Dermis microvascular lymphatic vessel endothelial cell (primary cell): Measurements from ENCODE around the gene NHLRC4. TPM values are rescaled to one million over a fixed set of nuclear protein-coding genes. Genes with fewer than 3 reads are reported as not detected.
"Not testable (repeated sequence)": the region's sequence is repeated elsewhere in the genome, so short reads cannot be mapped to it uniquely, and the experiment has no call there.

Experiments used
- DNase-seq, 2 donors: peaks; one replicate each; pipeline versions ENCODE4 v3.0.0 to v3.0.0-alpha.2; 2010; ENCODE audit warnings: low read depth in 2 of 2
- total RNA-seq: library from RNA; depleted of rRNA; stranded (reverse); fragments of >200 nt; gene quantifications from 2 replicates; pipeline ENCODE4 v1.2.1, GENCODE V29; 2014

The NHLRC4 gene
- total RNA-seq, 1 donor from 2014 or later: 1.3 TPM

DNA sequence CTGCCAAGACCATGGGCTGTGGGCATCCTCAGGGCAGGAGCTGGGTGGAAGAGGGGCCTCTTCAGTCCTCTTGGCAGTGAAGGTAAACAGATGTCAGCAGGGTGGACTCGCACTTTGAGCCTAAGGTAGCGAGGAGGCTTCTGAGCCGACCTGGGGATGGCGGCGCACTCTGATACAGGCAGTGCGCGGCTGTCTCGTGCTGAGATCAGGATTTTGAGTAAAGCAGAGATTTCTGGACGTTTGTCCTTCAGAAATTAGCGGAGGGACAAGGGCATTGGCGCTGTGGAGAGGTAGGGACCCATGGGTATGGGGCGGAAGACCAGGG, 29.9 kb downstream of the NHLRC4 start:
- DNase-seq: no peak

GRCh38 chr16:597655-598054, 30.9 kb downstream of the NHLRC4 start:
- DNase-seq: not testable (repeated sequence)

DNA sequence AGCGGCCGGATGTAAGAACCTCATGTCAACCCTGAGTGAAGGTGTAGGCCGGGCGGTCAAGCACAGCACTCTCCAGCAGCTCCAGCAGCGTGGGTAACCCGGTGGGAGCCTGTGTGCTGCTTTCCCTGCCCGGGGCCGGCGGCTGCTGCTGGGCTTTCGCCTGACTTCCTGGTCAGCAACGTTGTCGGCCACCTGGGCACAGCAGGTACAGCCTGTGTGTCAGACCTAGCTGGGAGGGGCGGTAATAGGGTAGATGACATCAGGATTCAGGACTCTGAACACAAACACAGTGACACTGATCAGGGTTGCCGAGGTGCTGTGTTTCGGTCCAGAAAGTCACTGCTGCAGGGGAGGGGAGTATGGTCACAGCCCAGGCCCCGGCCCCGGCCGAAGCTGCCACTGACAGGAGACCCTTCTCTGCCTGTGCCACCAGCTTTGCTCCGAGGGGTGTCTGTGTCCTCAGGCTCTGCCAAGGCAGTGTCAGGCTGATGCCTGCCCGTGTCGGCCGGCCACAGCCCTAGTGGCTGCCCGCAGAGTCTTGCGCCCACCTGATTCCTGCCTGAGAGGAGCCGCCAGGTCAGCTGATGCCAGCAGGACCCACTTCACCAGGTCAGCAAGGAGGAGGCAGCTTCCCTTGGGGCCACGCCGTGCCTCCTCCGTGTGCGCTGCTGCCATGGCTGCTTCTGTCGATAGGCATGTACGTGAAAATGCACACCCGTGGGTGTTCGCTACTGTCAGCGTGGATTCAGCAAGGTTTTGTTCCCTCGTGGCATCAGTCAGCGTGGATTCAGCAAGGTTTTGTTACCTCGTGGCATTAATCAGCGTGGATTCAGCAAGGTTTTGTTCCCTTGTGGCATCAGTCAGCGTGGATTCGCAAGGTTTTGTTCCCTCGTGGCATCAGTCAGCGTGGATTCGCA, 32.3 kb downstream of the NHLRC4 start:
- DNase-seq: no peak

DNA sequence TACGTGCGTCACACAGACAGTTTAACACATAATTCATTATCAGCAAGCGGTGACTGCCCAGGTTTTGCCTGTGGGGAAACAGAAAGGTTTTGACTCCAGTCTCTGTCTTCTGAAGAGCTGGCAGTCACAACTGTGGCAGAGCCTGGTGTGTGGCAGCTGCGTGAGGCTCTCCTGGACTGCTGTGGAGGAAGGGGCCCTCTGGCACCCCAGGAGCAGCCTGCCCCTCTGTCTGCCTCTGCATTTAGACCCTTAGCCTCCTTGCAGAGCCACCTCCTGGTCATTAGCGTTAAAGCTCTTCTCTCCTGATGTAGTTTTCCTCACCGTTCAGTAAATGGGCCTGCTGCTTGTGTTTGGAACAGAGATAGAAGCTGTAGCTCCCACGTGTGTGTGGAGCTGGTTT, 34.0 kb downstream of the NHLRC4 start:
- peak in 1 of 2 donors; percentile 33 for DNase-seq

DNA sequence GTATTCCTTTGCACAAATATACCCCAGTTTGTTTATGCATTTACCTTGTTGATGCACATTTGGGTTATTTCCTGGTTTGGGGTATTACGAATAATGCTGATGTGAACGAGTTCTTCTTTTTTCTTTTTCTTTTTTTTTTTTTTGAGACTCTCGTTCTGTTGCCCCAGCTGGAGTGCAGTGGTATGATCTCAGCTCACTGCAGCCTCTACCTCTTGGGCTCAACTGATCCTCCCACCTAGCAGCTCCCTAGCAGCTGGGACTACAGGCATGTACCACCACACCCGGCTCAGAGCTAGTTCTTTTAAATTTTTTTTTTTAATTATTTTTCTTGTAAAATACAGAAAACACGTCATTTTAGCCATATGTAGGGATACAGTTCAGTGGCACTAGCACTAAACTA, 37.1 kb downstream of the NHLRC4 start:
- no peak for DNase-seq

GRCh38 chr16:606656-607307, 40.0 kb downstream of the NHLRC4 start:
- no peak for DNase-seq

- DNase-seq: no peak
Observed at GRCh38 chr16:608019-608418, 41.2 kb downstream of the NHLRC4 start.

DNA sequence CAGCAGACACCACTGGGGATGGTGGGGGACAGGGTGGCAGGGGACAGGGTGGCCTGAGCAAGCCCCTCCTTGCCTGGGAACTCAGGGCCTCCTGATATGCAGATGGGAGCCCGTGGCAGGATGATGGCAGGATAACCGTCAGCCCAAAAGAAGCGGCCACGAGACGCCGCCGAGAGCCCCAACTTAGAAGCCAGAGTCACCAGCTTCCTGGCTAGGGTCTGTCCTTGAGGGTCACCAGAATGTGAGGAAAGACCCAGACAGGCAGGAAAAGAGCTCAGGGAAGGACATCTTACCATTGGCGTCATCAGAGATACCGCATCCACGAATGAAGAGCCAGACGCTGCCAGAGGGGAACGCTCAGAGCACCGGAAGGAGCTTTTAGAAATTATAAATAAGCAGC, 42.5 kb downstream of the NHLRC4 start:
- DNase-seq: no peak

- no peak for DNase-seq
Observed at GRCh38 chr16:609984-610383, 43.2 kb downstream of the NHLRC4 start.

DNA sequence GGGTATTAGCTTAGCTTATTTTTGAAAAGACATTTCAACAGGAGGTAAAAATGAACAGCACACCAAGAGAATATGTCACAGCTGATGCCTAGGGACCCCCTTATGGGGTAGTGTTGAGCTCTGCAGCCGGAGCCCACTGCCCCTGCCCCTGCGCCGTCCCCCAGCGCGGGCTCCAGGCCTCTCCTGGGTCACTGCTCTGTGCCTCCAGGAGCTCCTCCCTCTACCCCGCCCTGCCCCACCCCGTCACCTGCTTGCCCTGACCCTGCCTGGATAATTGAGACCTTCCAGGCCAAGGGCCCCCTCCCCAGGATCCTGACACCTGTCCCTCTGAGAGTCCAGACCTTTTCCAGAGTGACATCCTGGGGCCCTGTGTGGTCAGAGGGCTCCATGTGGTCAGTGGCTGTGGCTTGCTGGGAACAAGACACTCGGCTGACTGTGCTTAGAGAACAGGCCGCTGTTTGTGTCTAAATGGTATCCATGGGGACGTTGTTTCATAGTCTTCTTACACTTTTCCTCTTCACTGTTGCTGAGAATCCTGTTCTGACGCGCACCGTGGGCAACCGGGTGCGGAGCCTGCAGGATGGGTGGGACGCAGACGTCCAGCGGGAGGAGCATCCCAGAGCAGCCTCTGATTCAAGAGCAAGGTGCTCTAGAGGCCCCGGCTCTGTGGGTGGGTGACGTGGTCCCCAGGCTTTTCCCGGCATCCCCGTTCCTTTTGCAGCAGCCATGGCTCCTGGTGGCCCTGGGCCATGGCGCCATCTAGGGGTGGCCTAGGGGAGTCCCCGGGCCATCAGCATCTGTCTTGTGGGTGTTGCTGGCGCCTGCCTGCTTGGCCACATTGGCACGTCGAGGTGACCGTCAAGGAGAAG, 43.9 kb downstream of the NHLRC4 start:
- peak in 1 of 2 donors; percentile 43 for DNase-seq

DNA sequence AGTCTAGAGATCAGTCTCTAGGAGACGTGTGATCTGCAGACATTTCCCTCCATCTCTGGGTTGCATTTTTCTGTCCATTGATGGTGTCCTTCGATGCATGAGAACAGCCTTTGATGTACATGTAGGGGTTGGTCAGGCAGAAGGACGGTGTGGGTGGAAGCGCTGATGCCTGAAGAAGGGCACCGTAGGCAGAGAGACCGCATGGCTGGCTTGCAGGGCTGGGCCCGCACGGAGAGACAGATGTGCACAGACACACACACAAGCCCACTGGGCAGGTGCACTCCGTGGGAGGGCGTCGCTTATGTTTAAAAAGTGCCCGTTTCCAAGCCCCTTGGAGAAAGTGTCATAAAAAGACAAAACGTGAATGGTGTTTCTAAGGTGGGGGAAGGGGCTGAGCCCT, 48.3 kb downstream of the NHLRC4 start:
- DNase-seq: no peak

DNA sequence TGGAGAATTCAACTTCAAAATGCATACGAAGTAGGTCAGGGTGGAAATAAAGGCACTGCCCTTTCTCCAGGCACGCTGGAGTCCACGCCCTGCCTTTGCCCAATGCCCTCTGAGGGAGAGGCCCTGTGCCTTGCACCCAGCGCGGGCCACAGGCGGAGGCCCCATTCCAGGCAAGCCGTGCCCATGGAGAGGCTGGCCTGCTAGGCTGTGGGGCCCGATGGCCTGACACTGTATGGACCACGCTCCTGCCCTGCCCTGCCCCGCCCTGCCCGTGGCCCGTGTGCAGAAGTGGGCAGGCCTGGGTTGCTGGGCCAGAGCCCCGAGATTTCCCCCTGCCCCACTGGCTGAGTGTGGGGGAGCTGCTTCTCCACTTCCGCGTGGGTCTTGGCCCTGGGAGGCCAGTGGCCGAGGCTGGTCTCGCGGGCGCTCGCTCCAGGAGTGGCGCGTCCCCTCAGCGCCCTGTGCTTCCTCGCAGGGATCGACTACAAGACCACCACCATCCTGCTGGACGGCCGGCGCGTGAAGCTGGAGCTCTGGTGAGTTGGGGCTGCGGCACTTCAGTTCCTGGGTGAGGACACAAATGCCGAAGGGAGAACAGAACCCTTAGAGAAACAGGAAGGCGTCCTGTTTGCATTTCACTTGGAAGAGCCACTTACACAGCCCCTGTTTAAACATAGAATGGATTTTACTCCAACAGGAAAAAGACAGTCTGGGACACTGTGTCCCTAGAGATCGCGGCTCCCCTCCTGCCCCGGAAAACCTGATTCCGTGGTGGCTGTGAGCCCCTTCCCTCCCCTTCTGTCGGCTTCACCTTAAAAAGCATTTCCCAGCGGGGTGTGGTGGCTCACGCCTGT, 50.2 kb downstream of the NHLRC4 start:
- no peak for DNase-seq

DNA sequence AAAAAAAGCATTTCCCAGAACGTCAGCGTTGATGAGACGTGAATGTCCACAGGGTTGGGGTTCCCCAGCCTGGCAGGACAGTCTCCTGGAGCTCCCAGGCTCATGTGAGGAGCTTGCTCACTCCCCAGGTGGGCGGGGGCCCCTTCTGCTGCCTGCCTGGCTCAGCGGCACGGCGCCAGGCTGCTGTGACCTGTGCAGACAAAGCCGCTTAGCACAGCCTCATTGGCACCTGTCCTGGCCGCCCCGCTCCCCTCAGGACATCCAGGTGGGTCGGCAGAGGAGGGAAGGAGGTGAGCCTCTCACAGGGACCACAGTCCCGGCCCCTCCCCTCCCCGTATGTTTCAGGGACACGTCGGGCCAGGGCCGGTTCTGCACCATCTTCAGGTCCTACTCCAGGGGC, 51.0 kb downstream of the NHLRC4 start:
- DNase-seq: no peak

Other genes with a start within 250 kb of the NHLRC4 start
- gene AXIN1, start 214.3 kb upstream of the NHLRC4 start, total RNA-seq: 13.6 and 19.7 TPM in 2 replicates
- gene MRPL28, start 196.5 kb upstream of the NHLRC4 start, total RNA-seq: 60.3 and 77.0 TPM in 2 replicates
- gene PGAP6, start 185.0 kb upstream of the NHLRC4 start, total RNA-seq: 66.6 and 120 TPM in 2 replicates
- 45.4 and 50.3 TPM in 2 replicates for gene NME4, start 169.8 kb upstream of the NHLRC4 start, total RNA-seq
- gene DECR2, start 165.1 kb upstream of the NHLRC4 start, total RNA-seq: 11.4 and 19.2 TPM in 2 replicates
- gene RAB11FIP3, start 141.4 kb upstream of the NHLRC4 start, total RNA-seq: 19.0 and 48.9 TPM in 2 replicates
- 18.9 and 31.5 TPM in 2 replicates for gene CAPN15, start 39.3 kb upstream of the NHLRC4 start, total RNA-seq
- gene PRR35, start 6.6 kb upstream of the NHLRC4 start, total RNA-seq: not detected in 2 replicates
- 12.3 and 28.8 TPM in 2 replicates for gene PIGQ, start 3.0 kb downstream of the NHLRC4 start, total RNA-seq
- gene RAB40C, start 23.1 kb downstream of the NHLRC4 start, total RNA-seq: 9.2 and 12.9 TPM in 2 replicates
- gene WFIKKN1, start 64.0 kb downstream of the NHLRC4 start, total RNA-seq: under 0.01 and 0.13 TPM in 2 replicates
- gene METTL26, start 69.3 kb downstream of the NHLRC4 start, total RNA-seq: 59.4 and 76.7 TPM in 2 replicates
- 9.8 and 10.1 TPM in 2 replicates for gene MCRIP2, start 74.8 kb downstream of the NHLRC4 start, total RNA-seq
- 6.8 and 11.4 TPM in 2 replicates for gene WDR90, start 82.4 kb downstream of the NHLRC4 start, total RNA-seq
- 23.5 and 33.8 TPM in 2 replicates for gene RHOT2, start 101.1 kb downstream of the NHLRC4 start, total RNA-seq
- gene RHBDL1, start 108.7 kb downstream of the NHLRC4 start, total RNA-seq: 0.13 and 0.25 TPM in 2 replicates
- gene STUB1, start 113.4 kb downstream of the NHLRC4 start, total RNA-seq: 78.6 and 85.8 TPM in 2 replicates
- 16.6 and 35.4 TPM in 2 replicates for gene JMJD8, start 117.3 kb downstream of the NHLRC4 start, total RNA-seq
- gene WDR24, start 123.4 kb downstream of the NHLRC4 start, total RNA-seq: 1.9 and 3.9 TPM in 2 replicates
- gene FBXL16, start 138.8 kb downstream of the NHLRC4 start, total RNA-seq: under 0.01 TPM in 2 replicates
- 41.2 and 45.5 TPM in 2 replicates for gene METRN, start 148.1 kb downstream of the NHLRC4 start, total RNA-seq
- gene ANTKMT, start 154.1 kb downstream of the NHLRC4 start, total RNA-seq: 16.7 and 20.2 TPM in 2 replicates
- 0.26 and 0.76 TPM in 2 replicates for gene CCDC78, start 159.4 kb downstream of the NHLRC4 start, total RNA-seq
- gene HAGHL, start 160.1 kb downstream of the NHLRC4 start, total RNA-seq: 5.4 and 7.7 TPM in 2 replicates
- 23.2 and 34.6 TPM in 2 replicates for gene CIAO3, start 174.0 kb downstream of the NHLRC4 start, total RNA-seq
- gene MSLN, start 193.7 kb downstream of the NHLRC4 start, total RNA-seq: 0.25 and 0.39 TPM in 2 replicates
- gene RPUSD1, start 221.4 kb downstream of the NHLRC4 start, total RNA-seq: 22.2 and 29.8 TPM in 2 replicates
- 8.0 and 9.9 TPM in 2 replicates for gene CHTF18, start 221.6 kb downstream of the NHLRC4 start, total RNA-seq
- gene GNG13, start 233.7 kb downstream of the NHLRC4 start, total RNA-seq: not detected in 2 replicates